ENCODE measurements around the gene LARGE1.

DNA sequence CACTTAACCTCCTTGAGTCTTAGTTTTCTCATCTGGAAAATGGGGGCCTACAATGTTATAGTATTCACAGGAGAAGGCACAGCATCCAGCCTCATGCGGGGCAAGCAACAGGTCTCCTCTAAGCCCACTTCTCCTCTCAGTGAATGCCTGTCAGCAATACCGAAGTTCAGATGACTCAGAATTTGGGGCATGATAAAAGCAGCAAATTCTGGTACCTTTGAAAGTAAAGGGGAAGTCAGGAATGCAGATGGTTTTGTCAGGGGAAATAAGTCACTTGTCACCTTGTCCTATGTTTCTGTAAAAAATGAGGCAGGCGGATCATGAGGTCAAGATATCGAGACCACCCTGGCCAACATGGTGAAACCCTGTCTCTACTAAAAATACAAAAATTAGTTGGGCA lies 350.2 kb downstream of the LARGE1 start:
- TF ChIP-seq, protein P1, sequence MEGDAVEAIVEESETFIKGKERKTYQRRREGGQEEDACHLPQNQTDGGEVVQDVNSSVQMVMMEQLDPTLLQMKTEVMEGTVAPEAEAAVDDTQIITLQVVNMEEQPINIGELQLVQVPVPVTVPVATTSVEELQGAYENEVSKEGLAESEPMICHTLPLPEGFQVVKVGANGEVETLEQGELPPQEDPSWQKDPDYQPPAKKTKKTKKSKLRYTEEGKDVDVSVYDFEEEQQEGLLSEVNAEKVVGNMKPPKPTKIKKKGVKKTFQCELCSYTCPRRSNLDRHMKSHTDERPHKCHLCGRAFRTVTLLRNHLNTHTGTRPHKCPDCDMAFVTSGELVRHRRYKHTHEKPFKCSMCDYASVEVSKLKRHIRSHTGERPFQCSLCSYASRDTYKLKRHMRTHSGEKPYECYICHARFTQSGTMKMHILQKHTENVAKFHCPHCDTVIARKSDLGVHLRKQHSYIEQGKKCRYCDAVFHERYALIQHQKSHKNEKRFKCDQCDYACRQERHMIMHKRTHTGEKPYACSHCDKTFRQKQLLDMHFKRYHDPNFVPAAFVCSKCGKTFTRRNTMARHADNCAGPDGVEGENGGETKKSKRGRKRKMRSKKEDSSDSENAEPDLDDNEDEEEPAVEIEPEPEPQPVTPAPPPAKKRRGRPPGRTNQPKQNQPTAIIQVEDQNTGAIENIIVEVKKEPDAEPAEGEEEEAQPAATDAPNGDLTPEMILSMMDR (IDR thresholded peaks at IDR 0.05), result no peak
- TF ChIP-seq POLR2A (IDR thresholded peaks at IDR 0.05), result no peak

Data from uterus (tissue), 2 donors.